SKM-1 (cell line): ENCODE results near the gene REG1A.

Experiments
- DNase-seq: peaks from one replicate; lab custom pipeline; 2025; ENCODE audit not compliant: unreplicated experiment; lab: John Stamatoyannopoulos, UW

The REG1A gene, protein sequence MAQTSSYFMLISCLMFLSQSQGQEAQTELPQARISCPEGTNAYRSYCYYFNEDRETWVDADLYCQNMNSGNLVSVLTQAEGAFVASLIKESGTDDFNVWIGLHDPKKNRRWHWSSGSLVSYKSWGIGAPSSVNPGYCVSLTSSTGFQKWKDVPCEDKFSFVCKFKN

DNA sequence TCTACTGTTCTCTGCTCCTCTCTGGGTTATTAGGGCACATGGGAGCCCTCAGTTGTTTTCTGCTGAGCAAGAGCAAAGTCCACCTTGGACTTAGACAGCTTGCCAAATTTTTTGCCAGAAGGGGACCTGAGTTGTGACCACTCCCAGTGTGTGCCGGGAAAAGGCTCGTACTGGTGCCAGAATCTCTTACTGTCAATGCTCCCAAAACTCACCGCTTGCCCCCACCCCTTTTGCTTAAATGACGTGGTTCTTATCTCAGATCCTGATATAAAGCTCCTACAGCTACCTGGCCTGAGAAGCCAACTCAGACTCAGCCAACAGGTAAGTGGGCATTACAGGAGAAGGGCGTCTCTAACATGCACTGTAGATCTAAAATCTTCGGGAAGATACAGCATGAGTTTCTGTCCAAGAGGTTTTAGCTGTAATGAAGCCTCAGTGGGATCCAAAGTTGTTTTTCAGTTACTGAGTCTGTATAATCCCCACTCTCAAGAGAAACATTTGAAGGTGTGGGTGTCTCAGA lies at the start of gene REG1A:
REG1A (plus strand) TSS at position 295 of the 520 bp plus-strand sequence. CDS start 374 bp downstream, outside the sequence.
- DNase-seq, result no peak

DNA sequence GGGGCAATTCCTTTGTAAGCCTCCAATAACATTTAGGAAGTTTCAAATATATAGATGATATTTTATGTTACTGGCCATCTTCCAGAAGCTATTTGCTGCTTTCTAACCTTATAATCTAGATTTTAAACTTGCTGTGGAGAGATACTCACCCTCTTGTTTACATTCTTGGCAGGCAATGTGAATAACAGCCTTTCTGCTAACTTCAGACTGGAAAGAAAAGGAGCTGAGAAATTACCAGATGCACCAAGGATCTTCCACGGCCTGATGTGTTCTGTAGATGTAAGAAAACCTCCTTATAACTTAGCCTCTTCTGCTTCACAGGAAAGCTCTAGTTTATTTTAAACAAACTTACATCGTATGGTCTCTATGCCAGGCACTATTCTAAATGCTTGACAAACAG lies 49.2 kb upstream of the REG1A start:
- no peak for DNase-seq

DNA sequence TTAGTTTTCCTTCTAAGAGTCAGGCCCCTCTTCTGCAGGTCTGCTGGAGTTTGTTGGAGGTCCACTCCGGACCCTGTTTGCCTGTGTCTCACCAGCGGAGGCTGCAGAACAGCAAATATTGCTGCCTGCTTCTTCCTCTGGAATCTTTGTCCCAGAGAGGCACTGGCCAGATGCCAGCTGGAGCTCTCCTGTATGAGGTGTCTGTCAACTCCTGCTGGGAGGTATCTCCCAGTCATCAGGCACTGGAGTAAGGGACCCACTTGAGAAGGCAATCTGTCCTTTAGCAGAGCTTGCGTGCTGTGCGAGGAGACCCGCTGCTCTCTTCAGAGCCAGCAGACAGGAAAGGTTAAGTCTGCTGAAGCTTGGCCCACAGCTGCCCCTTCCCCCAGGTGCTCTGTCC lies 37.3 kb upstream of the REG1A start:
- no peak for DNase-seq

DNA sequence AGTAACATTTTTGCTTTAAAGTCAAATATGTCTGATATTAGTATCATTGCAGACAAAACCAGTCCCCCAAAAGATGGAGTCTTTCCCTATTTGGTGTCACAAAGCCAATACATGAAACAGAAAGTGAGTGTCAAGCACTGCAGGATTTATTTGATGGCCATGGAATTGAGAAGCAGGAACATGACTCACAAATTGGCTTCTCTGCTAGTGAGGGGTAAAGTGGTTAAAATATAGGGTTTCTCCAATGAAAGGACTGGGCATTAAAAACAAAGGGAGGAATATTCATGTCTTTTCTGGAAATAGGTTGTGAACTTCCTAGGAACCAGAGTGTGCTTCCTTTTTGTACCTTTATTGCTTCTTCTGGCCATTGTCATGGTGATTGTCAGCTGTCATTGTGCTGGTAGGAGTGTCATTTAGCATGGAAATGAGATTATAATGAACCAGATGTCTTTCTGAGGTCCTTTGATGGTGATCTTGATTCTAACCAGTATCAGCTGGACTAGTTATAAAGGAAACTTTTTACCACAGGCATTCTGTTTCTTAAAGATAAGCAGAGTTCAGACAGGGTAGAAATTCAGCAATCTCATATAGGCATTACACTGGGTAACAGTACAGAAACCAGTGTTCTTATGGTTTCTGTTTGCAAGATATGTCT lies 36.6 kb upstream of the REG1A start:
- DNase-seq, result no peak

DNA sequence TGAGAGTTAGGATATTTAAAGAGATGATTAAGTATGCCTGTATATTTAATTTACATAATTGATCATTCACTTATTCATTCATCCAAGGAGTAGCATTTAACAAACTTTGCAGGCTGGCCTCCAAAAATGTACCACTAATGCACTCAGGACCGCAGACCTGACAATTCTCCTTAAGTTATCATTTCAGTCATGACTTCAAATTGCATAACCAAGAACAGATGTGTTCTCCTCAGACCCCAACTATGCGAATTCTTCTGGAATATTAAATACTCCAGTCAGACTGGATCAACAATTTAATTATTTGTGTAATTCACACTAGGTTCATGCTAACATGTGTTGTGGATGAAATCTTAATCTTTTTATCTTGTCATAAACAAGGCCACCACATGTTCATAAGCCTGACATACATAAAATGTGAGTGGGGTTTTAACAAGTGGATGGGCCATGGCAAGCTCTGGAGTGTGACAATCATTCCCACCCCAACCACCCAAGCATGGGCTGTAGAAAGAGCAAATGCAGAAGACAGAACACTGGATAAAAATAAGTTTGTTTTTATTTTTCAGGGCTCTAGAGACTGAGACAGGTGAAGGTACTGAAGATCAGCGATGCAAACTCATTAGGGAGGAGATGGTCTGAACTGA lies 35.7 kb upstream of the REG1A start:
- no peak for DNase-seq

GRCh38 chr2:79085382-79085781 lies 34.9 kb upstream of the REG1A start:
- DNase-seq, result no peak

- no peak for DNase-seq
Measured at GRCh38 chr2:79086255-79086654, 34.0 kb upstream of the REG1A start.

DNA sequence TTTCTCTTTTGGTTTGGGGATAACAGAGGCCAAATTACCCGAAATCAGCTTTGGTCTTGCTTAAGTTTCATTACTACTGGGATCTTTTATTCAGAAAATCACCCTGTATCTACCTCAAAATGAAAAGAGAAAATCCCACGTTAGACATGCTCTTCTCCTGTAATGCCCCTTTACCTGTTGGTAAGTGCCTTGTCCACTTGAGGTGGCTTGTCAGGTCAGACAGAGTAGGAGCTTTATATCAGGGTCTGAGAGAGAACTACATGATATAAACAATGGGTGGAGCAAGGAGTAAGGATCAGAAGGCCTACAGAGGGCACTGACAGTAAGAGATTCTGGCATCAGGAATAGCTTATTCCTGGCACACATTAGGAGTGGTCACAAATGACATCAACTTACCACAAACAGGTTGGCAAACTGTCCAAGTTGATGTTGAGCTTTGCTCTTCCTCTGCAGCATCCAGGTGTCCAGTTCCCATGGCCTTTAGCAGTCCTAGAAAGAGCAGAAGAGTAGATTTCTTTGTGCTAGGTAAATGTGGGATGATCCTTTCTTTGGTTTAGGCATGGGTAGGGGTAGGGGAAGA lies 32.4 kb upstream of the REG1A start, which contains the start of gene REG1B:
REG1B (minus strand) TSS at position 209 of the 580 bp plus-strand sequence. CDS start 381 bp downstream, outside the sequence.
- DNase-seq, result no peak

DNA sequence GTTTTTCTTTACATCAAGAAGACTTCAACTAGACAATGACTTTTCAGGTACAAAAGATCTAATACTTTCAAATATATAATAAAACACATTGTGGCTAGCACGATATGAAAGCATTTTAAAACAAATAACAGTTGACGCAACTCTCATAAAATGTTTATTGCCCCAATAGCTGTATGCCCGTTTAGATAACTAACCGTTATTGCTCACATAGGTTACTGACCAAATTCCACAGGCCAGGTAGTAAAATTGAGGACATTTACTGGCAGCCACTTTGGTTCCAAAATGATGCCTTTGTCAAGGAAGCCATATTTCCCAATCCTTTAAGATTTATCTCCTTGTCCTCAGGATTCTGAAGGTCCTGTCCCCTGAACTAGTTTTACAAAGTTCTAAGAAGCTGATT lies 29.6 kb upstream of the REG1A start:
- DNase-seq, result no peak

DNA sequence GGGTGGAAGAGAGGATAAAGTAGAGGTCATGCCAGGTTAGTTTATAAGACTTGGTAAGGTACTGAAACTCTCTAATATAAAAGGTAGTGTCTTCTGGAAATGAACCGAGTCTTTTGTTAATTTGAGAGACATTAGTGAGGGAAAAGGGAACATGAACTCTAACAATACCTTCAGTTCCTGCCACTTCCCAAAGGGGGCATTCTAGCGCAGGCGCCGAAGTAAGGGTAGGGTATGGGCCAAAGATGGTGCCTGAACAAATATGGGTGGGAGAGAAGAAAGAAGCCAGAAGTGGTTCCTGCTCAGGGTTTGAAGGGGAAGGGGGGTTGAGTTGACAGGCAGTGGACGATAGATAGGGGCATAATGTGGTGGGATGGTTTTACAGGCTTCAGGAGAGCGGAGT lies 22.4 kb upstream of the REG1A start:
- no peak for DNase-seq

GRCh38 chr2:79099140-79099686 lies 21.1 kb upstream of the REG1A start:
- no peak for DNase-seq

GRCh38 chr2:79100285-79100684 lies 20.0 kb upstream of the REG1A start:
- DNase-seq, result no peak

DNA sequence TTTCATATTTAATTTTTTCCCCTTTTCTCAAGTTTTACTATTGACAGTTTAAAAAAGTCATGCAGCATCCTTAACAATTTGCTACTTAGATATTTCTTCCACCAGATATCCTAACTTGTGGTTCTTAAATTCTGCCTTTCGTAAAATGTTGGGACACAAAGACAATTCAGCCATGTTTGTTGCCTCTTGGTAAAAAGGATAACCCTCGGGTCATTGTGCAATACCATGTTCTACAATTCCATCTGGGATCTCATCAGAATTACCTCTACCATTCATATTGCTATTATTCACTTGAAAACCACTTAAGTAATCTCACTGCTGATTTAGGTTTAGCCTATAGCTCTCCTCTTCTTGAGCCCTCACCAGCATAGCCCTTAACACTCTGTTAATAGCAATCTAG lies 19.3 kb upstream of the REG1A start:
- no peak for DNase-seq

DNA sequence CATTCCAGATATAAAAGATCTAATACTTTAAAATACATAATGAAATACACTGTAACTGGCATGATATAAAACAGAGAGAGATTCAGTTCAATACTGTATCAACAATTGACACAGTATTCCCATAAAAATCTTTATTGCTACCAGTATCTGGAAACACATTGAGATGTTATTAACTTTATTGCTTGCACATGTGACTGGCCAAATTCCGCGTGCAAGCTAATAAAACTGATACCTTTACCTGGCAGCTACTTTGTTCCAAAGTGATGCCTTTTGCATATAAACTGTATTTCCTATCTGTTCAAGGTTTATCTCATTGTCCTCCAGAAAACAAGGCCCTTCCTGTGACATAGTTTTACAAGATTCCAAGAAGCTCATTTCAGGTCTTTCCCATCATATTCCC lies 17.1 kb upstream of the REG1A start:
- no peak for DNase-seq

- DNase-seq, result no peak
Measured at GRCh38 chr2:79105259-79105658, 15.0 kb upstream of the REG1A start.

GRCh38 chr2:79112269-79112668 lies 8.0 kb upstream of the REG1A start:
- DNase-seq, result no peak

DNA sequence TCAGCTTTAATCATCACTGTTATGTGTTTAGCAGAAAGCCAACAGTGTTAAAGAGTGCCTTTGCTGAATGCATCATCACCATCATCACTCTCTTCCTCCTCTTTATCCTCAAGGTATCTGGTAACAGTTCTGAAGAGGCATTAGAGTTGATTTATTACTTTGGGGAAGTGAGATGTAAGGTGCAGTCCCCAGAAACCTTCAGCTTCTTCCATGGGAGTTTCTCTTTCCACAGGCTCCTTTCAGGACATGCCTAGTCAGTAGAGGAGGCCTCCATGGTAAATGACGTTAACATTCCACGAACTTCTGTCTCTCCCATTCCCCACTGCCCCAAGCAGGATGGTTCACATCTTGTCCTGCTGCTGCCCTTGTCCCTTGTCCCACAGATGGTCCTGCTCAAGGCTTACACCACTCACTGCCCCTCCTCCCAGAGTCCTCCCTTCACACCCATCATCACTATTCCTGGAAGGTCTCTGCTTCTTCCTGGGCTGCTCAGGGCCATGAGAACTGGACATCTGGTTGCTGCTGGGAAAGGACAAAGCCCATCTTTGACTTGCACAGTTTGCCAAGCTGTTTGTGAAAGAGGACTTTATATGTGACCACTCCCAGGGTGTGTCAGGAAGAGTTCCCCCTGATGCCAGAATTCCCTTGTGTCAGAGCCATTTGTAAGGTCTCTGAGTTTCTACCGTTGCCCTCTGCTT lies 5.3 kb upstream of the REG1A start:
- DNase-seq, result no peak

- DNase-seq, result no peak
Measured at GRCh38 chr2:79116997-79117928, 3.0 kb upstream of the REG1A start.

GRCh38 chr2:79122676-79123075 lies 2.4 kb downstream of the REG1A start:
- DNase-seq, result no peak
